ENCODE measurements around the gene FOXO3.

Gene FOXO3

DNA sequence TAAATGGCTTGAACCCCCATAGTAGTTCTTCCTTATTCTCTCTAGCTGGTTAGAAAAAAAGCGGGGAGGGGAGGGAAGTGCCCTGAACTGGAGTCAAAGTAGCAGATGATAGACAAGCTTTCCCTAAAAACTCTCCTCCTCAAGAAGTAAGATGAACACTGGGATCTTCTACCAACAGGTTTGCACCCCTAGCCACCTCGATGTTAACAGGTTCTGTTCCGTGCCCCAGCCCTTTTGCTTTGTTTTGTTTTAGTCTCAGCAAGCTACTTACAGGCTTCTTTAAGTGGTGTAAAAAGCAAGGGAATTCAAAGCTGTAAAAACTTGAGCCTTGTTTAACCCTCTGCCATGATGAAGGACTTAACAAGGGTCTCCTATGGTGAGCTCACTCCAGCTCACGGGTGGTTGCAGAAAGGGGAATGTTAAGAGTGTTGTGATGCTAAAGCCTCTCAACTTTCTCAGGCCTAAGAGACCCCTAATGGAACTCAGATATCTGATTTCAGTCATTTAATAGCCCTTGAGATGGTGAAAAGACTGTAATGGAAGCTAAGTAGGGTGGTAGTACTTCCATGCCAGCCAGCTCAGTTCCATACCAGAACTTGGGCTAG, 106.0 kb downstream of the FOXO3 start:
- H3K4me3 ChIP-seq (ENCODE audit: low read depth, low read length), result no peak overlapping the region
- no peak for DNase-seq (ENCODE audit: low read depth)
- TF ChIP-seq, protein P1, sequence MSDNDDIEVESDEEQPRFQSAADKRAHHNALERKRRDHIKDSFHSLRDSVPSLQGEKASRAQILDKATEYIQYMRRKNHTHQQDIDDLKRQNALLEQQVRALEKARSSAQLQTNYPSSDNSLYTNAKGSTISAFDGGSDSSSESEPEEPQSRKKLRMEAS (IDR thresholded peaks at IDR 0.05; ENCODE audit: low read depth, low read length), result no peak
- TF ChIP-seq CTCF (IDR thresholded peaks at IDR 0.05; ENCODE audit: low read depth, low read length), result no peak
- no peak for TF ChIP-seq POLR2A (IDR thresholded peaks at IDR 0.05; ENCODE audit: extremely low read depth, insufficient read length)
- no peak for TF ChIP-seq MYC (IDR thresholded peaks at IDR 0.05; ENCODE audit: low read depth, low read length)

GRCh38 chr6:108667993-108668392, 107.3 kb downstream of the FOXO3 start:
- no peak for TF ChIP-seq POLR2A (IDR thresholded peaks at IDR 0.05; ENCODE audit: extremely low read depth, insufficient read length)
- TF ChIP-seq CTCF (IDR thresholded peaks at IDR 0.05; ENCODE audit: low read depth, low read length), result no peak
- TF ChIP-seq, protein P1 (IDR thresholded peaks at IDR 0.05; ENCODE audit: low read depth, low read length), result no peak
- TF ChIP-seq MYC (IDR thresholded peaks at IDR 0.05; ENCODE audit: low read depth, low read length), result no peak
- DNase-seq (ENCODE audit: low read depth), result no peak
- H3K4me3 ChIP-seq (ENCODE audit: low read depth, low read length), result no peak overlapping the region

DNA sequence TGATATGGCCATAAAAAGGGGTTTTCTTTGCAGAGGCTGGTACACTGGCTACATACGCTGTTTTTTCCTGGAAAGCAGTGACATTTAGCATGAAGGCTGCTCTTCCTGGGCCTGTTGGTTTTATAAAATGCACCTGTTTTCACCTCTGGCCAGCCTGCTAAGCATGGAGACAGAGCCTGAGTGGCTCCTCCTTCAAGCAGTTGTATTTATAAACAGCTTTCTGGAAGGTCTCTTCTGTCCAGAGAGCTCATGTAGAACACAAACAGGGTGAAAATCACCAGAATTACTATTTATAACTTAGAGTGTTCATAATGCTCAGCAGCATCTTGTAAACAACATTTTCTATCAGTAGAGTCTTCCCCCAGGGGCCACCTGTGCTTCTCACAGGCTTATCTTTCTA, 109.0 kb downstream of the FOXO3 start:
- no peak overlapping the region for H3K4me3 ChIP-seq (ENCODE audit: low read depth, low read length)
- TF ChIP-seq CTCF (IDR thresholded peaks at IDR 0.05; ENCODE audit: low read depth, low read length), result no peak
- TF ChIP-seq MYC (IDR thresholded peaks at IDR 0.05; ENCODE audit: low read depth, low read length), result no peak
- TF ChIP-seq POLR2A (IDR thresholded peaks at IDR 0.05; ENCODE audit: extremely low read depth, insufficient read length), result no peak
- TF ChIP-seq, protein P1 (IDR thresholded peaks at IDR 0.05; ENCODE audit: low read depth, low read length), result no peak
- no peak for DNase-seq (ENCODE audit: low read depth)

- no peak overlapping the region for H3K4me3 ChIP-seq (ENCODE audit: low read depth, low read length)
- TF ChIP-seq, protein P1 (IDR thresholded peaks at IDR 0.05; ENCODE audit: low read depth, low read length), result no peak
- TF ChIP-seq POLR2A (IDR thresholded peaks at IDR 0.05; ENCODE audit: extremely low read depth, insufficient read length) (no peak), MYC (IDR thresholded peaks at IDR 0.05; ENCODE audit: low read depth, low read length) (no peak), CTCF (IDR thresholded peaks at IDR 0.05; ENCODE audit: low read depth, low read length) (no peak)
- DNase-seq (ENCODE audit: low read depth), result no peak
Measured at GRCh38 chr6:108671175-108671574, 110.5 kb downstream of the FOXO3 start.

- no peak overlapping the region for H3K4me3 ChIP-seq (ENCODE audit: low read depth, low read length)
- DNase-seq (ENCODE audit: low read depth), result no peak
Measured at GRCh38 chr6:108671790-108672189, 111.1 kb downstream of the FOXO3 start.

More at GRCh38 chr6:108671790-108672189, 111.1 kb downstream of the FOXO3 start:
- TF ChIP-seq CTCF (IDR thresholded peaks at IDR 0.05; ENCODE audit: low read depth, low read length) (no peak), MYC (IDR thresholded peaks at IDR 0.05; ENCODE audit: low read depth, low read length) (no peak), POLR2A (IDR thresholded peaks at IDR 0.05; ENCODE audit: extremely low read depth, insufficient read length) (no peak)
- TF ChIP-seq, protein P1 (IDR thresholded peaks at IDR 0.05; ENCODE audit: low read depth, low read length), result no peak

Data from NB4 (cell line).